ENCODE results near the gene SLMAP.

Gene SLMAP

DNA sequence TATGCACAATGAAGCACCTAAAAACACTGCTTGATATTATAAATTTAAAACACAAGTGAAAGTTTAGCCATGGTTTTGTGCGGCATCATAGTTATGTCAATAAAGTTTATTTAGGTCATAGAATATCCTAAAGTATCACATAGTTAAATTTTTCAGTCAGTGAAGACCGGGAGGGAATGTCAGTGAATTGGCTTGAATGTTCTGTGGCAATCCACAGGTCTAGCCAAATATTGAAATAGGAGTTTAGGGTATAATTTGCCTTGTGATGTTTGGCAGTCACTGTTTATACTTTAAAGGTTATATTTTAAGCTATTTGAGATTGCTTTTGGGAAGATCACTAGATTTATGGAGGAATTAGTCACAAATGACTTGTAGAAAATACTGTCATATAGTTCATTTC lies 172.4 kb downstream of the SLMAP start:
- Histone ChIP-seq H3K27ac (no peak overlapping the region), H3K4me3 (ENCODE audit: low read depth, low read length) (no peak overlapping the region), H3K36me3 (replicated peaks) (no peaks in the 10 kb centered on the region), H3K27me3 (replicated peaks) (no peaks in the 10 kb centered on the region)
- TF ChIP-seq, protein P1, sequence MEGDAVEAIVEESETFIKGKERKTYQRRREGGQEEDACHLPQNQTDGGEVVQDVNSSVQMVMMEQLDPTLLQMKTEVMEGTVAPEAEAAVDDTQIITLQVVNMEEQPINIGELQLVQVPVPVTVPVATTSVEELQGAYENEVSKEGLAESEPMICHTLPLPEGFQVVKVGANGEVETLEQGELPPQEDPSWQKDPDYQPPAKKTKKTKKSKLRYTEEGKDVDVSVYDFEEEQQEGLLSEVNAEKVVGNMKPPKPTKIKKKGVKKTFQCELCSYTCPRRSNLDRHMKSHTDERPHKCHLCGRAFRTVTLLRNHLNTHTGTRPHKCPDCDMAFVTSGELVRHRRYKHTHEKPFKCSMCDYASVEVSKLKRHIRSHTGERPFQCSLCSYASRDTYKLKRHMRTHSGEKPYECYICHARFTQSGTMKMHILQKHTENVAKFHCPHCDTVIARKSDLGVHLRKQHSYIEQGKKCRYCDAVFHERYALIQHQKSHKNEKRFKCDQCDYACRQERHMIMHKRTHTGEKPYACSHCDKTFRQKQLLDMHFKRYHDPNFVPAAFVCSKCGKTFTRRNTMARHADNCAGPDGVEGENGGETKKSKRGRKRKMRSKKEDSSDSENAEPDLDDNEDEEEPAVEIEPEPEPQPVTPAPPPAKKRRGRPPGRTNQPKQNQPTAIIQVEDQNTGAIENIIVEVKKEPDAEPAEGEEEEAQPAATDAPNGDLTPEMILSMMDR (IDR thresholded peaks at IDR 0.05; ENCODE audit: low read depth, low read length, missing control alignments) = no peak
- DNase-seq = no peak
- in situ Hi-C loops (cut with HindIII; ENCODE audit: low pct_ligation_motif_present, low sequenced_read_pairs) = no loop called here

DNA sequence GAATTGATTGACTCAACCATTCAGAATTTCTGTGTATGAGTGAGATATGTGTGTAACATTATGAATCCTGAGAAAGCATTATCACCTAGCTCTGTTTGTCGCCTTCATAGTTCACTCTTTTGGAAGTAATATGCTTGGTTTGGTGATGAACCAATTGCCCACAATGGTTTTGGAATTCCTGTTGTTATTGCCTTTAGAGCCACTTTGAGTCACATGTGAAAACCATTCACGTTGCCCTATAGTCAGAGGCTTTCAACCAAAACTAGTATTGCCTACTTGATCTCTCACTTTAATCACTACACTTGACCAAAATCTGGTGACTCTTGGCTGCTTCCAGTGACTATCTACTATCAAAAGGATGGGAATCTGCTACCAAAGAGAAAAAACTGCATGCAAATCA lies 173.9 kb downstream of the SLMAP start:
- TF ChIP-seq, protein P1 (IDR thresholded peaks at IDR 0.05; ENCODE audit: low read depth, low read length, missing control alignments) = no peak
- no peak overlapping the region for H3K4me3 ChIP-seq (ENCODE audit: low read depth, low read length)
- in situ Hi-C loops (cut with HindIII; ENCODE audit: low pct_ligation_motif_present, low sequenced_read_pairs) = no loop called here
- no peak for DNase-seq
- no peaks in the 10 kb centered on the region for H3K27me3 ChIP-seq (replicated peaks)
- no peaks in the 10 kb centered on the region for H3K36me3 ChIP-seq (replicated peaks)
- no peak overlapping the region for H3K27ac ChIP-seq

DNA sequence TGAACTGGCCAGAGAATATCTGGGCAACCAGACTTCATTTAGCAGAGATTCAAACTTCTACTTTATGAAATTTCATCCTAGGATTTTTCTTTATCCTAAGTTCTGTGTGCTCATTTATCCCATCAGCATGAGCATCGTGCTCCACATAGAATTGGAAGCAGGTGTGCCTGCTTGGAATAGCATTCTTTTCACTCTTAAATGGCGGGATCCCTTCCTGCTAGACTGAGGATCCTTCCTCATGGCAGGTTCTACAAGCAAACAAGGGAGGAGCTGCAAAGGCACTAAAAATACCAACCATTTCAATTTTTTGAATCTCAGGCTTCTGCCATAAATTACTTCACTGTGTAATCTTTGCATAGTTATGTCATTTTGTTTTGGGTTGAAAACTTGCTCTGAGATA lies 177.5 kb downstream of the SLMAP start:
- H3K27ac ChIP-seq = no peak overlapping the region
- in situ Hi-C loops (cut with HindIII; ENCODE audit: low pct_ligation_motif_present, low sequenced_read_pairs) = no loop called here
- DNase-seq = no peak
- no peaks in the 10 kb centered on the region for H3K27me3 ChIP-seq (replicated peaks)
- H3K36me3 ChIP-seq (replicated peaks) = no peaks in the 10 kb centered on the region
- no peak overlapping the region for H3K4me3 ChIP-seq (ENCODE audit: low read depth, low read length)
- TF ChIP-seq, protein P1 (IDR thresholded peaks at IDR 0.05; ENCODE audit: low read depth, low read length, missing control alignments) = no peak

DNA sequence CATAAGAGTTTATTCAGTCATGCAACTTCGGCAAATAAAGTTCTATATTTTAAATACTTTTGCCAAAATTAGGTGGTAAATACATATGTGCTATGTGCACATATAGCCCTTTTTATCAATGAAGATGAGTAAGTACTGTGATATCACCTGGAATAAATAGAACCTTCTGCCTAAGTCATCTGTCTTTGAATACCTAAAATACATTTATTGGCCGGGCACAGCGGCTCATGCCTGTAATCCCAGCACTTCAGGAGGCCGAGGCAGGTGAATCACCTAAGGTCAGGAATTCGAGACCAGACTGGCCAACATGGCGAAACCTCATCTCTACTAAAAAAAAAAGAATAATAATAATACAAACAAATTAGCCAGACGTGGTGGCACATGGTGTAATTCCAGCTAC lies 178.3 kb downstream of the SLMAP start:
- Histone ChIP-seq H3K27ac (no peak overlapping the region), H3K4me3 (ENCODE audit: low read depth, low read length) (no peak overlapping the region), H3K27me3 (replicated peaks) (no peaks in the 10 kb centered on the region), H3K36me3 (replicated peaks) (no peaks in the 10 kb centered on the region)
- TF ChIP-seq, protein P1 (IDR thresholded peaks at IDR 0.05; ENCODE audit: low read depth, low read length, missing control alignments) = no peak
- in situ Hi-C loops (cut with HindIII; ENCODE audit: low pct_ligation_motif_present, low sequenced_read_pairs) = no loop called here
- DNase-seq = no peak

DNA sequence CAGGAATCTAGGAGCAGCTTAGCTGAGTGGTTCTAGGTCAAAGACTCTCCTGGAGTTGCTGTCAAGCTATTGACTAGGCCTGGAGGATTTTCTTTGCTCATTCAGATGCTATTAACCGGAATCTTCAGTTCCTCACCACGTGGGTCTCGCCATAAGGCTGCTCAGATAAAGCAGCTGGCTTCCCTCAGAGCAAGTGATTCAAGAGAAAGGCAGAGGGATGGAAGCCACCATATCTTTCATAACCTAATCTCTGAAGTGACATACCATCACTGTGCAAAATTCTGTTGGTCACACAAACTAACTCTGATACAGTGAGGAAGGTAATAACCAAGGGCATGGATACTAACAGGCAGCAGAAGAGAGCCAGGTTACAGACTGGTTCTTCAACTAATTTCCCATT lies 179.4 kb downstream of the SLMAP start:
- no peak overlapping the region for H3K4me3 ChIP-seq (ENCODE audit: low read depth, low read length)
- in situ Hi-C loops (cut with HindIII; ENCODE audit: low pct_ligation_motif_present, low sequenced_read_pairs) = no loop called here
- no peaks in the 10 kb centered on the region for H3K36me3 ChIP-seq (replicated peaks)
- no peak for DNase-seq
- no peaks in the 10 kb centered on the region for H3K27me3 ChIP-seq (replicated peaks)
- TF ChIP-seq, protein P1 (IDR thresholded peaks at IDR 0.05; ENCODE audit: low read depth, low read length, missing control alignments) = no peak
- H3K27ac ChIP-seq = no peak overlapping the region

DNA sequence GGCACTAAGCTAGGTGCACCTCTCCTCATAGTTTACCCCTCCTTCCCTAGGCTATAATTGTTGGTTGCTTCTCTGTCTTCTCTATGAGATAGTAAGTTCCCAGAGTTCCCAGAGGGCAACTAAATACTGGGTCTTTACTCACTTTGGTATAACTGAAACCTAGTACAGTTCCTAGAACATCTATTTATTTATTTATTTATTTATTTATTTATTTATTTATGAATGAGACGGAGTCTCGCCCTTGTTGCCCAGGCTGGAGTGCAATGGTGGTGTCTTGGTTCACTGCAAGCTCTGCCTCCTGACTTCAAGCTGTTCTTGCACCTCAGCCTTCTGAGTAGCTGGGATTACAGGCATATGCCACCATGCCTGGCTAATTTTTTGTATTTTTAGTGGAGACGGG lies 181.0 kb downstream of the SLMAP start:
- TF ChIP-seq, protein P1 (IDR thresholded peaks at IDR 0.05; ENCODE audit: low read depth, low read length, missing control alignments) = no peak
- in situ Hi-C loops (cut with HindIII; ENCODE audit: low pct_ligation_motif_present, low sequenced_read_pairs) = no loop called here
- no peak for DNase-seq
- Histone ChIP-seq H3K27me3 (replicated peaks) (no peaks in the 10 kb centered on the region), H3K27ac (no peak overlapping the region), H3K4me3 (ENCODE audit: low read depth, low read length) (no peak overlapping the region), H3K36me3 (replicated peaks) (no peaks in the 10 kb centered on the region)
